Measurements from ENCODE around the gene C11orf91. TPM values are rescaled to one million over a fixed set of nuclear protein-coding genes. Genes with fewer than 3 reads are reported as not detected.

Gene C11orf91
- total RNA-seq, 2 donors from 2014 or later, result 1.0 TPM; not detected in 1

DNA sequence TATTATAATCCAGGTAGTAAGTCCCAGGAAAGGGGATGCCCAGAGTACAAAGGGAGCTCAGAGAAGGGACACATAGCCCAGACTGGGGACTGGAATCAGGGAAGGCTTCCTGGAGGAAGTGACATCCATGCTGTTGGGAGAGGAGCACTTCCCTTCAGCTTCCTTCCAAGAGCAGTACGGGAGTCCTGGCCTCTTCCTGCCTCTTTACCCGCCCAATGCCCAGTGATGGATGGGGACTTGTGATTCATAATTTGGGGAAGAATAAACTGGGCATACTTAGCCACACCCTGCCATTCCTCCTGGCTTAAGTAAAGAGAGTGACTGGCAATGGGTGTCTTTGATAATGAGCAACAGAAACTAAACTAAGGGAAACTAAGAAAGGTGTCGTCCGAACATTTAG lies 11.5 kb downstream of the C11orf91 start:
- H3K9ac ChIP-seq (ENCODE audit: extremely low read depth, low read length, poor library complexity, severe bottlenecking), result no peak overlapping the region
- Mint-ChIP-seq H3K36me3 (ENCODE audit: low read depth) (no peaks in the 10 kb centered on the region), H3K4me1 (peaks cover 33% of the 10 kb centered on the region), H3K9me3 (no peaks in the 10 kb centered on the region), H3K27me3 (ENCODE audit: insufficient read depth) (no peaks in the 10 kb centered on the region), H3K27ac (no peak overlapping the region), H3K4me3 (no peak overlapping the region)
- H3K4me1 ChIP-seq (ENCODE audit: control insufficient read depth, insufficient read depth, low read length), result peaks cover 14% of the 10 kb centered on the region
- TF ChIP-seq, protein P1, sequence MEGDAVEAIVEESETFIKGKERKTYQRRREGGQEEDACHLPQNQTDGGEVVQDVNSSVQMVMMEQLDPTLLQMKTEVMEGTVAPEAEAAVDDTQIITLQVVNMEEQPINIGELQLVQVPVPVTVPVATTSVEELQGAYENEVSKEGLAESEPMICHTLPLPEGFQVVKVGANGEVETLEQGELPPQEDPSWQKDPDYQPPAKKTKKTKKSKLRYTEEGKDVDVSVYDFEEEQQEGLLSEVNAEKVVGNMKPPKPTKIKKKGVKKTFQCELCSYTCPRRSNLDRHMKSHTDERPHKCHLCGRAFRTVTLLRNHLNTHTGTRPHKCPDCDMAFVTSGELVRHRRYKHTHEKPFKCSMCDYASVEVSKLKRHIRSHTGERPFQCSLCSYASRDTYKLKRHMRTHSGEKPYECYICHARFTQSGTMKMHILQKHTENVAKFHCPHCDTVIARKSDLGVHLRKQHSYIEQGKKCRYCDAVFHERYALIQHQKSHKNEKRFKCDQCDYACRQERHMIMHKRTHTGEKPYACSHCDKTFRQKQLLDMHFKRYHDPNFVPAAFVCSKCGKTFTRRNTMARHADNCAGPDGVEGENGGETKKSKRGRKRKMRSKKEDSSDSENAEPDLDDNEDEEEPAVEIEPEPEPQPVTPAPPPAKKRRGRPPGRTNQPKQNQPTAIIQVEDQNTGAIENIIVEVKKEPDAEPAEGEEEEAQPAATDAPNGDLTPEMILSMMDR (conservative IDR thresholded peaks at IDR 0.05), result no peak
- H3K9me3 ChIP-seq (ENCODE audit: control insufficient read depth, low read length), result no peaks in the 10 kb centered on the region
- 90 to 94% methylated on average over 2 to 4 of the region's 4 CpGs for WGBS, 2 experiments (ENCODE audit: insufficient coverage in 1 of 2, insufficient read length in 1 of 2)
- H3K4me3 ChIP-seq (ENCODE audit: low read length), result no peak overlapping the region
- H3K27ac ChIP-seq (ENCODE audit: low read depth, low read length), result no peak overlapping the region
- DNase-seq, result no peak
- no peaks in the 10 kb centered on the region for H3K36me3 ChIP-seq (ENCODE audit: control insufficient read depth, insufficient read depth, low read length)
- H3K27me3 ChIP-seq (ENCODE audit: control insufficient read depth, insufficient read depth, low read length, poor library complexity, severe bottlenecking), result no peaks in the 10 kb centered on the region

DNA sequence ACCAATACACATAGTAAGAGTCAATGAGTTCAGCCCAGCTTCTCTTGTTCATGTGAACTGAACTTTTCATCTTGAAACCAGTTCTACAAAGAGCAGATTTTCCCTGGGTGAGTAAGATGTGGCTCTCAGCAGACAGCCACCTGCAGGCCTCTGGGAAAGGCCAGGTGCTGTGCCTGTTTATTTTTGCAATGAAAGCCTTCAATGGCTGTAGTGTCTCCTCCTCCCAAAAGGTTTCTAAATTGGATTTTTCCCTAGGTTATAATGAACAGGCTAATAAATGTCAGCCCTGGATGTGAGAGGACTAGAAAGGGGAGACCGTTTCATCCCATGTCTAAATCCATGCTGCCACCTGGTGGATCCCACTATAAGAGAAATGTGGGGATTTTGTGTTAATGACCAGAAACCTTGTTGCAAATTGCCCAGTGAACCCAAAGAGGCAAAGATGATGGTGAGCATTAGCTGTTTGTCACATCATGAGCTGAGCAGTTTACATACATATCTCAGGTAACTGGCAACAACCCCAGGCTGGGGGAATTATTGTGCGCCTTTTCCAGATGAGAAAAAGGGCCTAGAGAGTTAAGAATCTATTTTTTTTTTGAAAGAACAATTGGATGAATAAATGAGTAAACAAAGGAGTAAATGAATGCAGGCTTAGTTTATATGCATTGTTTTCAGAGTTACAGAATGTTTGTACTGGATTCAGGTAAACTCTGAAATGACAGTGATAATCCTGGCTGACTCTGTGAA lies 12.7 kb downstream of the C11orf91 start:
- H3K9ac ChIP-seq (ENCODE audit: extremely low read depth, low read length, poor library complexity, severe bottlenecking), result no peak overlapping the region
- H3K4me1 ChIP-seq (ENCODE audit: control insufficient read depth, insufficient read depth, low read length), result peaks cover 18% of the 10 kb centered on the region
- no peaks in the 10 kb centered on the region for H3K27me3 ChIP-seq (ENCODE audit: control insufficient read depth, insufficient read depth, low read length, poor library complexity, severe bottlenecking)
- Mint-ChIP-seq H3K9me3 (no peaks in the 10 kb centered on the region), H3K4me1 (peaks cover 33% of the 10 kb centered on the region), H3K36me3 (ENCODE audit: low read depth) (no peaks in the 10 kb centered on the region), H3K27ac (no peak overlapping the region), H3K4me3 (no peak overlapping the region), H3K27me3 (ENCODE audit: insufficient read depth) (no peaks in the 10 kb centered on the region)
- DNase-seq, result peak; percentile 84
- H3K4me3 ChIP-seq (ENCODE audit: low read length), result no peak overlapping the region
- H3K27ac ChIP-seq (ENCODE audit: low read depth, low read length), result no peak overlapping the region
- 47 to 86% methylated on average over 1 to 2 of the region's 2 CpGs for WGBS, 2 experiments (ENCODE audit: insufficient coverage in 1 of 2, insufficient read length in 1 of 2)
- no peaks in the 10 kb centered on the region for H3K36me3 ChIP-seq (ENCODE audit: control insufficient read depth, insufficient read depth, low read length)
- TF ChIP-seq, protein P1 (conservative IDR thresholded peaks at IDR 0.05), result peak; percentile 92
- H3K9me3 ChIP-seq (ENCODE audit: control insufficient read depth, low read length), result no peaks in the 10 kb centered on the region

DNA sequence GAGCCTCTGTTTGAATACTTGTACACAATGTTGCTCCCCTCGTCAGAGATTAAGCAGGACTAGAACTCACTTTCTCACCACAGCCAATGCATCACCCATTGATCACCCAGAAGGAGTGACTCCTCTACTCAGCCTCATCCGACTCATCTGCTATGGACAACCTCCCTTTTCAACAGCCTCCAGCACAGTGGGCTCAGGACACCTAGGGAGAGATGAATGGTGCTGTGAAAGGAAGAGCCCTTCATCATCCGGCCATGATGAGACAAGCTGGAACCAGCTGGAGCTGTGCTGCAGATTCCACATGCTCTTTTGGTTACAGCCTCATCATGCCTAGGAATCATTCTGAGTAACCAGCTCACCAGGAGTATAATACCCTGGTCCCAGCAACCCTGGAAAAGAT lies 15.5 kb downstream of the C11orf91 start:
- H3K27me3 Mint-ChIP-seq (ENCODE audit: insufficient read depth), result no peaks in the 10 kb centered on the region
- no peaks in the 10 kb centered on the region for H3K27me3 ChIP-seq (ENCODE audit: control insufficient read depth, insufficient read depth, low read length, poor library complexity, severe bottlenecking)
- H3K4me1 ChIP-seq (ENCODE audit: control insufficient read depth, insufficient read depth, low read length), result peaks cover 6% of the 10 kb centered on the region
- no peak overlapping the region for H3K4me3 ChIP-seq (ENCODE audit: low read length)
- WGBS, 2 experiments (ENCODE audit: insufficient coverage in 1 of 2, insufficient read length in 1 of 2), result 88 to 90% methylated on average over 1 to 3 of the region's 3 CpGs
- no peak overlapping the region for H3K27ac ChIP-seq (ENCODE audit: low read depth, low read length)
- H3K9me3 ChIP-seq (ENCODE audit: control insufficient read depth, low read length), result no peaks in the 10 kb centered on the region
- H3K9me3 Mint-ChIP-seq, result no peaks in the 10 kb centered on the region
- H3K36me3 Mint-ChIP-seq (ENCODE audit: low read depth), result no peaks in the 10 kb centered on the region
- H3K9ac ChIP-seq (ENCODE audit: extremely low read depth, low read length, poor library complexity, severe bottlenecking), result no peak overlapping the region
- TF ChIP-seq, protein P1 (conservative IDR thresholded peaks at IDR 0.05), result no peak
- H3K27ac Mint-ChIP-seq, result no peak overlapping the region
- peaks cover 23% of the 10 kb centered on the region for H3K4me1 Mint-ChIP-seq
- no peak overlapping the region for H3K4me3 Mint-ChIP-seq
- no peaks in the 10 kb centered on the region for H3K36me3 ChIP-seq (ENCODE audit: control insufficient read depth, insufficient read depth, low read length)
- no peak for DNase-seq
